ENCODE measurements around the gene SCML1.

Gene SCML1

GRCh38 chrX:17736856-17737709 is at the start of gene SCML1:
SCML1 (plus strand) TSS chrX:17737493; CDS start chrX:17744187, 6,694 bp downstream.
- FAIRE-seq = no peak

- no peak for FAIRE-seq
Observed at GRCh38 chrX:17687648-17688047, 49.6 kb upstream of the SCML1 start.

- FAIRE-seq = no peak
Observed at GRCh38 chrX:17689971-17690409, 47.3 kb upstream of the SCML1 start.

GRCh38 chrX:17692709-17693346 is 44.5 kb upstream of the SCML1 start:
- FAIRE-seq = no peak

- peak; percentile 51 for FAIRE-seq
Observed at GRCh38 chrX:17697191-17697590, 40.1 kb upstream of the SCML1 start.

GRCh38 chrX:17700976-17701375 is 36.3 kb upstream of the SCML1 start:
- FAIRE-seq = no peak

GRCh38 chrX:17703201-17703600 is 34.1 kb upstream of the SCML1 start:
- FAIRE-seq = no peak

GRCh38 chrX:17705211-17705610 is 32.1 kb upstream of the SCML1 start:
- no peak for FAIRE-seq

- no peak for FAIRE-seq
Observed at GRCh38 chrX:17706676-17707075, 30.6 kb upstream of the SCML1 start.

GRCh38 chrX:17707731-17708130 is 29.6 kb upstream of the SCML1 start:
- FAIRE-seq = no peak

GRCh38 chrX:17710871-17711301 is 26.4 kb upstream of the SCML1 start:
- no peak for FAIRE-seq

- FAIRE-seq = no peak
Observed at GRCh38 chrX:17713288-17713687, 24.0 kb upstream of the SCML1 start.

- no peak for FAIRE-seq
Observed at GRCh38 chrX:17718649-17719165, 18.6 kb upstream of the SCML1 start.

- FAIRE-seq = no peak
Observed at GRCh38 chrX:17719711-17720110, 17.6 kb upstream of the SCML1 start.

- no peak for FAIRE-seq
Observed at GRCh38 chrX:17721715-17722114, 15.6 kb upstream of the SCML1 start.

GRCh38 chrX:17725181-17725580 is 12.1 kb upstream of the SCML1 start:
- no peak for FAIRE-seq

- FAIRE-seq = peak; percentile 86
Observed at GRCh38 chrX:17732138-17732783, 5.0 kb upstream of the SCML1 start.

GRCh38 chrX:17735406-17735805 is 1.9 kb upstream of the SCML1 start:
- no peak for FAIRE-seq

GRCh38 chrX:17736478-17736855 is 826 bp upstream of the SCML1 start:
- peak; percentile 94 for FAIRE-seq

- FAIRE-seq = no peak
Observed at GRCh38 chrX:17737710-17737985, 355 bp downstream of the SCML1 start.

- no peak for FAIRE-seq
Observed at GRCh38 chrX:17737986-17738713, 857 bp downstream of the SCML1 start.

- FAIRE-seq = peak; percentile 93
Observed at GRCh38 chrX:17738737-17739535, 1.6 kb downstream of the SCML1 start.
